ENCODE data around the gene SCRN3. TPM values are rescaled to one million over a fixed set of nuclear protein-coding genes. Genes with fewer than 3 reads are reported as not detected.
"Not testable (repeated sequence)": the region's sequence is repeated elsewhere in the genome, so short reads cannot be mapped to it uniquely, and the experiment has no call there.

SCRN3 gene
- polyA plus RNA-seq, 1 experiment = 7.8 TPM

- Histone ChIP-seq H3K27me3 (ENCODE audit: control insufficient read depth, insufficient read depth, low read length) (no peaks in the 10 kb centered on the region), H3K4me3 (ENCODE audit: low read depth, low read length) (no peak overlapping the region), H3K36me3 (ENCODE audit: control insufficient read depth, insufficient read depth, low read length) (no peaks in the 10 kb centered on the region)
- no peak for TF ChIP-seq CTCF (IDR thresholded peaks at IDR 0.05; ENCODE audit: insufficient read depth, low read depth, low read length)
- ChIA-PET POLR2A (no interaction called here), CTCF (no interaction called here)
- DNase-seq (ENCODE audit: low read depth) = no peak
These were observed 8.1 kb downstream of the SCRN3 start for GRCh38 chr2:174403628-174404027.

- CTCF ChIA-PET; H3K27me3 ChIP-seq (ENCODE audit: control insufficient read depth, insufficient read depth, low read length); DNase-seq (ENCODE audit: low read depth); POLR2A ChIA-PET; H3K4me3 ChIP-seq (ENCODE audit: low read depth, low read length); H3K36me3 ChIP-seq (ENCODE audit: control insufficient read depth, insufficient read depth, low read length): not testable (repeated sequence)
These were observed 14.5 kb downstream of the SCRN3 start for GRCh38 chr2:174410039-174410438.

GRCh38 chr2:174412256-174412655 lies 16.7 kb downstream of the SCRN3 start:
- ChIA-PET POLR2A (no interaction called here), CTCF (interaction anchor here (0.6 to 0.9 kb wide), 3 partner anchors 14 to 1001 kb away, joined by 3 to 4 read pairs (median 4); no protein-coding TSS in a partner anchor)
- Histone ChIP-seq H3K27me3 (ENCODE audit: control insufficient read depth, insufficient read depth, low read length) (no peaks in the 10 kb centered on the region), H3K36me3 (ENCODE audit: control insufficient read depth, insufficient read depth, low read length) (no peaks in the 10 kb centered on the region), H3K4me3 (ENCODE audit: low read depth, low read length) (no peak overlapping the region)
- DNase-seq (ENCODE audit: low read depth) = no peak
- no peak for TF ChIP-seq CTCF (IDR thresholded peaks at IDR 0.05; ENCODE audit: insufficient read depth, low read depth, low read length)

- POLR2A ChIA-PET = no interaction called here
- H3K27me3 ChIP-seq (ENCODE audit: control insufficient read depth, insufficient read depth, low read length) = no peaks in the 10 kb centered on the region
- no peak for TF ChIP-seq CTCF (IDR thresholded peaks at IDR 0.05; ENCODE audit: insufficient read depth, low read depth, low read length)
- DNase-seq (ENCODE audit: low read depth) = no peak
- CTCF ChIA-PET = no interaction called here
- no peaks in the 10 kb centered on the region for H3K36me3 ChIP-seq (ENCODE audit: control insufficient read depth, insufficient read depth, low read length)
- no peak overlapping the region for H3K4me3 ChIP-seq (ENCODE audit: low read depth, low read length)
These were observed 32.7 kb downstream of the SCRN3 start for GRCh38 chr2:174428214-174428613.

GRCh38 chr2:174430066-174430465 lies 34.5 kb downstream of the SCRN3 start:
- no peaks in the 10 kb centered on the region for H3K36me3 ChIP-seq (ENCODE audit: control insufficient read depth, insufficient read depth, low read length)
- H3K4me3 ChIP-seq (ENCODE audit: low read depth, low read length) = no peak overlapping the region
- ChIA-PET CTCF (no interaction called here), POLR2A (no interaction called here)
- H3K27me3 ChIP-seq (ENCODE audit: control insufficient read depth, insufficient read depth, low read length) = no peaks in the 10 kb centered on the region
- DNase-seq (ENCODE audit: low read depth) = no peak
- no peak for TF ChIP-seq CTCF (IDR thresholded peaks at IDR 0.05; ENCODE audit: insufficient read depth, low read depth, low read length)

- no peaks in the 10 kb centered on the region for H3K36me3 ChIP-seq (ENCODE audit: control insufficient read depth, insufficient read depth, low read length)
- no peak for DNase-seq (ENCODE audit: low read depth)
- CTCF ChIA-PET = no interaction called here
- H3K4me3 ChIP-seq (ENCODE audit: low read depth, low read length) = no peak overlapping the region
- H3K27me3 ChIP-seq (ENCODE audit: control insufficient read depth, insufficient read depth, low read length) = no peaks in the 10 kb centered on the region
- no peak for TF ChIP-seq CTCF (IDR thresholded peaks at IDR 0.05; ENCODE audit: insufficient read depth, low read depth, low read length)
- POLR2A ChIA-PET = no interaction called here
These were observed 36.4 kb downstream of the SCRN3 start for GRCh38 chr2:174431902-174432301.
